OCI-LY3 (cell line): Measurements from ENCODE around the gene GLUD1.
"Not testable (repeated sequence)": the region's sequence is repeated elsewhere in the genome, so short reads cannot be mapped to it uniquely, and the experiment has no call there.

Source experiments
- H2AFZ ChIP-seq: fragments of 200-600, 300-600 bp; shearing (Covaris generic); 2 replicates; pipeline ENCODE4 v1.6.0; 2014; ENCODE audit warnings: antibody characterized with exemption, low read depth, low read length
- H3K27ac ChIP-seq: fragments of 200-600, 300-600 bp; sonication (generic); 2 replicates; pipeline ENCODE4 v1.5.1; 2014; ENCODE audit warnings: mild to moderate bottlenecking, low read length, moderate library complexity, mixed read lengths
- H3K27me3 ChIP-seq: fragments of 200-600, 300-600 bp; sonication (generic); 2 replicates; pipeline ENCODE4 v1.6.1; 2014; ENCODE audit warnings: low read depth, low read length, mixed read lengths
- H3K36me3 ChIP-seq: fragments of 200-600, 300-600 bp; sonication (generic); replicated peaks from 2 replicates; pipeline ENCODE3; 2014; ENCODE audit warnings: low read depth, low read length, mixed read lengths
- H3K4me1 ChIP-seq: fragments of 300-600, 200-600 bp; sonication (generic); 2 replicates; pipeline ENCODE4 v1.6.1; 2014; ENCODE audit warnings: low read length, mixed read lengths
- H3K4me2 ChIP-seq: fragments of 200-600, 300-600 bp; sonication (generic); 2 replicates; pipeline ENCODE4 v1.6.1; 2014; ENCODE audit warnings: low read length, mixed read lengths
- H3K4me3 ChIP-seq: fragments of 300-600, 200-600 bp; sonication (generic); 2 replicates; pipeline ENCODE4 v1.5.1; 2014; ENCODE audit warnings: antibody characterized with exemption, mild to moderate bottlenecking, low read length, moderate library complexity
- H3K79me2 ChIP-seq: fragments of 300-600, 200-600 bp; shearing (Covaris generic); 2 replicates; pipeline ENCODE4 v1.6.1; 2014; ENCODE audit warnings: mild to moderate bottlenecking, low read length, mixed read lengths
- H3K9ac ChIP-seq: fragments of 300-600, 200-600 bp; shearing (Covaris generic); 2 replicates; pipeline ENCODE4 v1.6.0; 2014; ENCODE audit warnings: mild to moderate bottlenecking, low read length, moderate library complexity
- H3K9me3 ChIP-seq: fragments of 200-600, 300-600 bp; shearing (Covaris generic); 2 replicates; pipeline ENCODE4 v1.6.1; 2014; ENCODE audit warnings: low read length, mixed read lengths; ENCODE audit not compliant: insufficient read depth
- H4K20me1 ChIP-seq: fragments of 200-600, 300-600 bp; sonication (generic); 2 replicates; pipeline ENCODE4 v1.6.1; 2016; ENCODE audit warnings: low read length, mixed read lengths; ENCODE audit not compliant: insufficient read depth
- CTCF ChIP-seq: fragments of 200-600, 300-600 bp; sonication (generic); IDR thresholded peaks from 2 replicates; pipeline ENCODE4 v1.5.1; 2014; ENCODE audit warnings: antibody characterized with exemption, low read length, low read depth
- EZH2phosphoT487 ChIP-seq: fragments of 200-600 bp; shearing (Covaris generic); IDR thresholded peaks from 2 replicates; pipeline ENCODE4 v1.6.1; 2018; ENCODE audit warnings: antibody characterized with exemption, mixed run types, low read depth

GLUD1 gene

GRCh38 chr10:87094373-87095235 is at the start of gene GLUD1, which contains the start of gene SHLD2:
Gene GLUD1 (minus strand): TSS chr10:87094843. CDS start chr10:87094769, 74 bp downstream.
Gene SHLD2 (plus strand): TSS chr10:87095206. CDS start chr10:87151355, 56,149 bp downstream.
- Histone ChIP-seq H3K27ac (peak within 1 kb of the TSS; percentile 73), H3K36me3 (peaks cover 23% of the 10 kb centered on the region), H4K20me1 (peaks cover 36% of the 10 kb centered on the region), H3K27me3 (no peaks in the 10 kb centered on the region), H3K4me2 (peak within 1 kb of the TSS; percentile 86), H3K4me1 (peaks cover 23% of the 10 kb centered on the region), H3K9me3 (no peaks in the 10 kb centered on the region), H3K4me3 (peak within 1 kb of the TSS; percentile 98), H3K9ac (peak within 1 kb of the TSS; percentile 83), H2AFZ (peak within 1 kb of the TSS; percentile 59; the same call in 1 of the 2 replicates), H3K79me2 (peaks cover 69% of the 10 kb centered on the region)
- TF ChIP-seq EZH2phosphoT487 (no peak), CTCF (no peak)

GRCh38 chr10:87143109-87143418 is 48.4 kb upstream of the GLUD1 start:
- not testable (repeated sequence) for H3K79me2 ChIP-seq, H2AFZ ChIP-seq, H3K27me3 ChIP-seq, H3K4me2 ChIP-seq, H3K27ac ChIP-seq, H4K20me1 ChIP-seq, H3K9me3 ChIP-seq, H3K9ac ChIP-seq, H3K4me1 ChIP-seq, H3K4me3 ChIP-seq, H3K36me3 ChIP-seq

- H3K27me3 ChIP-seq, H3K27ac ChIP-seq, H2AFZ ChIP-seq, H3K9me3 ChIP-seq, H3K9ac ChIP-seq, H3K4me3 ChIP-seq, H3K4me1 ChIP-seq, H3K79me2 ChIP-seq, H3K4me2 ChIP-seq, H3K36me3 ChIP-seq, H4K20me1 ChIP-seq: not testable (repeated sequence)
Observed at GRCh38 chr10:87142230-87143108, 47.8 kb upstream of the GLUD1 start.

- not testable (repeated sequence) for H3K4me2 ChIP-seq, H3K9me3 ChIP-seq, H2AFZ ChIP-seq, H3K4me1 ChIP-seq, H3K79me2 ChIP-seq, H3K9ac ChIP-seq, H3K27me3 ChIP-seq, H4K20me1 ChIP-seq, H3K27ac ChIP-seq, H3K36me3 ChIP-seq, H3K4me3 ChIP-seq
Observed at GRCh38 chr10:87137478-87137877, 42.8 kb upstream of the GLUD1 start.

GRCh38 chr10:87134440-87134839 is 39.8 kb upstream of the GLUD1 start:
- H2AFZ ChIP-seq, H3K27ac ChIP-seq, H3K4me2 ChIP-seq, H3K27me3 ChIP-seq, H3K4me3 ChIP-seq, H3K9me3 ChIP-seq, H3K79me2 ChIP-seq, H4K20me1 ChIP-seq, H3K36me3 ChIP-seq, H3K9ac ChIP-seq, H3K4me1 ChIP-seq: not testable (repeated sequence)

- not testable (repeated sequence) for H3K4me1 ChIP-seq, H4K20me1 ChIP-seq, H3K9me3 ChIP-seq, H2AFZ ChIP-seq, H3K27ac ChIP-seq, H3K79me2 ChIP-seq, H3K4me3 ChIP-seq, H3K4me2 ChIP-seq, H3K36me3 ChIP-seq, H3K9ac ChIP-seq, H3K27me3 ChIP-seq
Observed at GRCh38 chr10:87133936-87134335, 39.3 kb upstream of the GLUD1 start.

GRCh38 chr10:87132176-87132575 is 37.5 kb upstream of the GLUD1 start:
- H3K9ac ChIP-seq, H3K4me3 ChIP-seq, H3K27ac ChIP-seq, H3K4me2 ChIP-seq, H2AFZ ChIP-seq, H3K79me2 ChIP-seq, H3K4me1 ChIP-seq, H3K27me3 ChIP-seq, H4K20me1 ChIP-seq, H3K36me3 ChIP-seq, H3K9me3 ChIP-seq: not testable (repeated sequence)

- not testable (repeated sequence) for H3K27ac ChIP-seq, H4K20me1 ChIP-seq, H2AFZ ChIP-seq, H3K36me3 ChIP-seq, H3K9me3 ChIP-seq, H3K79me2 ChIP-seq, H3K4me1 ChIP-seq, H3K4me3 ChIP-seq, H3K27me3 ChIP-seq, H3K9ac ChIP-seq, H3K4me2 ChIP-seq
Observed at GRCh38 chr10:87127607-87128156, 33.0 kb upstream of the GLUD1 start.
